Lower leg skin (tissue), 4 donors: ENCODE measurements around the gene SCN1A. TPM values are rescaled to one million over a fixed set of nuclear protein-coding genes. Genes with fewer than 3 reads are reported as not detected.

Source experiments
- DNase-seq, 2 donors: peaks; one replicate each; pipeline ENCODE4 v3.0.0-alpha.2; 2019; ENCODE audit warnings: low spot score in 2 of 2
- H3K4me3 ChIP-seq: fragments of 200-600 bp; sonication (generic); 2 replicates; pipeline ENCODE4 v1.5.1; 2017; ENCODE audit warnings: mild to moderate bottlenecking, low read depth; ENCODE audit not compliant: poor library complexity, severe bottlenecking
- POLR2A ChIP-seq, 2 donors: fragments of 450-650 bp; IDR thresholded peaks; one replicate each; pipeline ENCODE4 v1.6.1; 2016 to 2017; ENCODE audit warnings: antibody characterized with exemption in 2 of 2, mild to moderate bottlenecking in 1 of 2, moderate library complexity in 1 of 2
- WGBS, 2 donors: methylation state at CpG; one replicate each; pipeline ENCODE4 v1.1.5; 2018; 5-methylcytosine and 5-hydroxymethylcytosine counted together
- intact Hi-C: fragments of 100-400 bp; cut with DNase I; formaldehyde crosslinking; loops from one replicate; pipeline ENCODE4 v1.15.0; 2023; ENCODE audit warnings: low total_unique reads
- total RNA-seq, 4 donors: library from RNA; depleted of rRNA; stranded (reverse); fragments of >200 nt; gene quantifications; one replicate each; pipeline ENCODE4 v1.1.0, GENCODE V29; 2016
- TF ChIP-seq, protein P1 (sequence below), 3 donors: fragments of 450-650 bp; IDR thresholded peaks; one replicate each; pipeline ENCODE4 v1.5.1; 2016; ENCODE audit warnings: antibody characterized with exemption in 3 of 3, mild to moderate bottlenecking in 3 of 3, moderate library complexity in 2 of 3

The SCN1A gene
- total RNA-seq, 4 donors from 2014 or later: 0.04 TPM; not detected in 3

DNA sequence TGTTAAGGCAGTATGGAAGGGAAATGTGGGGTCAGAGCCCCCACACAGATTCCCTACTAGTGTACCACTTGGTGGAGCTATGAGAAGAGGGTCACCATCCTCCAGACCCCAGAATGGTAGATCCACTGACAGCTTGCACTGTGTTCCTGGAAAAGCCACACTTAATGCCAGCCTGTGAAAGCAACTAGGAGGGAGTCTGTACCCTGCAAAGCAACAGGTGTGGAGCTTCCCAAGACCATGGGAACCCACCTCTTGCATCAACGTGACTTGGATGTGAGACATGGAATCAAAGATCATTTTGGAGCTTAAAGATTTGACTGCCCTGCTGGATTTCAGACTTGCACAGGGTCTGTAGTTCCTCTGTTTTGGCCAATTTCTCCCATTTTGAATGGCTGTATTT is 10.8 kb upstream of the SCN1A start:
- intact Hi-C loops: no loop called here
- peak overlapping the region; percentile 1 for H3K4me3 ChIP-seq
- 75 to 91% methylated on average over 1 of the region's 1 CpG for WGBS, 2 donors
- TF ChIP-seq, protein P1, sequence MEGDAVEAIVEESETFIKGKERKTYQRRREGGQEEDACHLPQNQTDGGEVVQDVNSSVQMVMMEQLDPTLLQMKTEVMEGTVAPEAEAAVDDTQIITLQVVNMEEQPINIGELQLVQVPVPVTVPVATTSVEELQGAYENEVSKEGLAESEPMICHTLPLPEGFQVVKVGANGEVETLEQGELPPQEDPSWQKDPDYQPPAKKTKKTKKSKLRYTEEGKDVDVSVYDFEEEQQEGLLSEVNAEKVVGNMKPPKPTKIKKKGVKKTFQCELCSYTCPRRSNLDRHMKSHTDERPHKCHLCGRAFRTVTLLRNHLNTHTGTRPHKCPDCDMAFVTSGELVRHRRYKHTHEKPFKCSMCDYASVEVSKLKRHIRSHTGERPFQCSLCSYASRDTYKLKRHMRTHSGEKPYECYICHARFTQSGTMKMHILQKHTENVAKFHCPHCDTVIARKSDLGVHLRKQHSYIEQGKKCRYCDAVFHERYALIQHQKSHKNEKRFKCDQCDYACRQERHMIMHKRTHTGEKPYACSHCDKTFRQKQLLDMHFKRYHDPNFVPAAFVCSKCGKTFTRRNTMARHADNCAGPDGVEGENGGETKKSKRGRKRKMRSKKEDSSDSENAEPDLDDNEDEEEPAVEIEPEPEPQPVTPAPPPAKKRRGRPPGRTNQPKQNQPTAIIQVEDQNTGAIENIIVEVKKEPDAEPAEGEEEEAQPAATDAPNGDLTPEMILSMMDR (IDR thresholded peaks at IDR 0.05): no peak
- TF ChIP-seq POLR2A (IDR thresholded peaks at IDR 0.05): no peak
- no peak for DNase-seq

DNA sequence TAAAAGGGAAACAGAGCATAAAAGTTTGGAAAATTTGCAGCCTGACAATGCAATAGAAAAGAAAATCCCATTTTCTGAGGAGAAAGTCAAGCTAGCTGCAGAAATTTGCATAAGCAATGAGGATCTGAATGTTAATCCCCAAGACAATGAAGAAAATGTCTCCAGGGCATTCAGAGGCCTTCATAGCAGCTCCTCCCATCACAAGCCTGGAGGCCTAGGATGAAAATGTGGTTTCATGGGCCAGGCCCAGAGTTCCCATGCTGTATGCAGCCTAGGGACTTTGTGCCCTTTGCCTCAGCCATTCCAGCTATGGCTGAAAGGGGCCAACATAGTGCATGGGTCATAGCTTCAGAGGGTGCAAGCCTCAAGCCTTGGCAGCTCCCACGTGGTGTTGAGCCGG is 10.3 kb upstream of the SCN1A start:
- WGBS, 2 donors: 83 to 90% methylated on average over 2 of the region's 2 CpGs
- no peak for TF ChIP-seq POLR2A (IDR thresholded peaks at IDR 0.05)
- TF ChIP-seq, protein P1 (IDR thresholded peaks at IDR 0.05): no peak
- no peak overlapping the region for H3K4me3 ChIP-seq
- intact Hi-C loops: no loop called here
- no peak for DNase-seq

DNA sequence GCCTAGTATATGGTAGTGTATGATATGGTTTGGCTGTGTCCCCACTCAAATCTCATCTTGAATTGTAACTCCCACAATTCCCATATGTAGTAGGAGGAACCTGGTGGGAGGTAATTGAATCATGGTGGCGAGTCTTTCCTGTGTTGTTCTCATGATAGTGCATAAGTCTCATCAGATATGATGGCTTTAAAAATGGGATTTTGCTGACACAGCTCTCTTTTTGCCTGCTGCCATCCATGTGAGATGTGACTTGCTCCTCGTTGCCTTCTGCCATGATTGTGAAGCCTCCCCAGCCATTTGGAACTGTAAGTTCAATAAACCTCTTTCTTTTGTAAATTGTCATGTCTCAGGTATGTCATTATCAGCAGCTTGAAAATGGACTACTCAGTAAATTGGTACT is 9.5 kb upstream of the SCN1A start:
- no peak overlapping the region for H3K4me3 ChIP-seq
- intact Hi-C loops: no loop called here
- no peak for TF ChIP-seq POLR2A (IDR thresholded peaks at IDR 0.05)
- TF ChIP-seq, protein P1 (IDR thresholded peaks at IDR 0.05): no peak
- WGBS, 2 donors: 81 to 89% methylated on average over 2 of the region's 2 CpGs
- DNase-seq: no peak

DNA sequence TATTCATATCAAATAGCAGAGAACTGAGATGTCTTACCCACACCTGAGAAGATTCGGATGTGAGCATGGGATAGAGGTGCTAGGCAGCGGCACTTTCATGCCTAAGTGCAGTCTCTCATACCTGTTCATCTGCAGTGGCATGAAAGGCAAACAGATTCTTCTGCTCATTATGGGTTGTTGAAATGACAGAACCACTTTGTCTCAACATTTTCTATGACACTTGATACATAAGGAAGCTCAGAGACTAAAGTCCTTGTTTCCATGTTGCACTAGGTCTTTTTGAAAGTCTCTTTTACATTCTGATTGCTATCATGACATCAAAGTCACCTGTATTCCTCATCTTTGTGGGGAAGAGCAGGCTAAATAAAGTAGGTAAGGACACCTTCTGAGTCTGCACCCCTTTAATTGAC is 8.0 kb upstream of the SCN1A start:
- no peak for DNase-seq
- intact Hi-C loops: no loop called here
- H3K4me3 ChIP-seq: no peak overlapping the region
- TF ChIP-seq, protein P1 (IDR thresholded peaks at IDR 0.05): no peak
- TF ChIP-seq POLR2A (IDR thresholded peaks at IDR 0.05): no peak
- 86 to 90% methylated on average over 2 of the region's 2 CpGs for WGBS, 2 donors

DNA sequence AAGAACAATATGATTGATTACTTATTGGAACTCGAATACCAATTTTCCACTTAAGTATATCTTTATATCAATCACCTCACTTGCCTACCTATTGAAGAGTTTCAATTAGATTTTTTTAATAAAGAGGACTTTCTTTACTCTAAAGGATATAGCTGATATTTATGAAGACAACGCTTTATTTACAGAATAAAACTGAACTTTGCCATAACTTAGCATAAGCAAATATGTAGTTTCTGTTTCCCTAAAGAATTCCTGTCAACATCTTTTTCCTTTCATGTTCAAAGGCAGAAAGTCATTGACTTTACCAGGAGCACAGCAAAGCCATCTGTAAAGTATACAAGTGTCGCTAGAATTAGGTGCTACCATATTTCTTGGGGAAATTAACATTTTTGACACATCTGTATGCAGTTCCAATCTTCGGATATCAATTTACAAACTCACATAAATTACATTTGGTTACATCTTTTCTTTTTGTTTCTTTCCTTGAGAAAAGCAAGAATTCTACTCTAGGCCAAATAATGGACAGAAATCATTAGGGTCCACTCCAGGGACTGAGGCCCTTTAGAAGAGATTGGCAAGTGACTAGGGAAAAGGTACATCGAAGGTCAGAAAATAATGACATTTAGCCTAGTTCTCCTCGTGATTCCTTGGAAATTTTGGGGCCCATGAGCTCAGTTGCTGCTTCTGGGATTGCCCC is 7.5 kb upstream of the SCN1A start:
- no peak overlapping the region for H3K4me3 ChIP-seq
- intact Hi-C loops: no loop called here
- no peak for TF ChIP-seq POLR2A (IDR thresholded peaks at IDR 0.05)
- TF ChIP-seq, protein P1 (IDR thresholded peaks at IDR 0.05): no peak
- DNase-seq: no peak
- 77% methylated on average over 6 of the region's 6 CpGs for WGBS, 2 donors
